Mammary epithelial cell (primary cell): ENCODE data around the gene RBM42.

Experiments
- EZH2 ChIP-seq: IDR thresholded peaks from 2 replicates; pipeline ENCODE4 v1.6.1; 2012; ENCODE audit warnings: low read length, inconsistent platforms, borderline replicate concordance
- TF ChIP-seq, protein P1 (sequence below), 2 donors: IDR thresholded peaks in 1 of 2; conservative IDR thresholded peaks in 1 of 2; 2 replicates each; pipeline ENCODE4 v1.5.1; 2011 to 2012; ENCODE audit warnings: inconsistent platforms in 2 of 2, low read length in 2 of 2, mild to moderate bottlenecking in 2 of 2, control low read depth in 1 of 2, low read depth in 1 of 2; ENCODE audit not compliant: insufficient read depth in 1 of 2; ENCODE audit errors: extremely low read depth in 1 of 2

DNA sequence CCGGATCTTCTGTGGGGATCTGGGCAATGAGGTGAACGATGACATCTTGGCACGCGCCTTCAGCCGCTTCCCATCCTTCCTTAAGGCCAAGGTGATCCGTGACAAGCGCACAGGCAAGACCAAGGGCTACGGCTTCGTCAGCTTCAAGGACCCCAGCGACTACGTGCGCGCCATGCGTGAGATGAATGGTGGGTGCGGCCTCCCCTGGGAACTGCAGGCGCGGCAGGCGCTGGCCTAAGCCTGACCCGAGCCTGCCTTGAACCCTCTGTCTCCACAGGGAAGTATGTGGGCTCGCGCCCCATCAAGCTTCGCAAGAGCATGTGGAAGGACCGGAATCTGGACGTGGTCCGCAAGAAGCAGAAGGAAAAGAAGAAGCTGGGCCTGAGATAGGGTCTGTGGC is 8.3 kb downstream of the RBM42 start:
- TF ChIP-seq, protein P1, sequence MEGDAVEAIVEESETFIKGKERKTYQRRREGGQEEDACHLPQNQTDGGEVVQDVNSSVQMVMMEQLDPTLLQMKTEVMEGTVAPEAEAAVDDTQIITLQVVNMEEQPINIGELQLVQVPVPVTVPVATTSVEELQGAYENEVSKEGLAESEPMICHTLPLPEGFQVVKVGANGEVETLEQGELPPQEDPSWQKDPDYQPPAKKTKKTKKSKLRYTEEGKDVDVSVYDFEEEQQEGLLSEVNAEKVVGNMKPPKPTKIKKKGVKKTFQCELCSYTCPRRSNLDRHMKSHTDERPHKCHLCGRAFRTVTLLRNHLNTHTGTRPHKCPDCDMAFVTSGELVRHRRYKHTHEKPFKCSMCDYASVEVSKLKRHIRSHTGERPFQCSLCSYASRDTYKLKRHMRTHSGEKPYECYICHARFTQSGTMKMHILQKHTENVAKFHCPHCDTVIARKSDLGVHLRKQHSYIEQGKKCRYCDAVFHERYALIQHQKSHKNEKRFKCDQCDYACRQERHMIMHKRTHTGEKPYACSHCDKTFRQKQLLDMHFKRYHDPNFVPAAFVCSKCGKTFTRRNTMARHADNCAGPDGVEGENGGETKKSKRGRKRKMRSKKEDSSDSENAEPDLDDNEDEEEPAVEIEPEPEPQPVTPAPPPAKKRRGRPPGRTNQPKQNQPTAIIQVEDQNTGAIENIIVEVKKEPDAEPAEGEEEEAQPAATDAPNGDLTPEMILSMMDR (conservative IDR thresholded peaks at IDR 0.05 in 1 of 2, IDR thresholded peaks at IDR 0.05 in 1 of 2; ENCODE audit: extremely low read depth in 1 of 2, insufficient read depth in 1 of 2, low read depth in 1 of 2, low read length in 2 of 2): no peak
- no peak for TF ChIP-seq EZH2
